HK-2 (cell line): ENCODE measurements around the gene RNF112.
"Not testable (repeated sequence)": the region's sequence is repeated elsewhere in the genome, so short reads cannot be mapped to it uniquely, and the experiment has no call there.

Experiments used
- DNase-seq: peaks from one replicate; pipeline ENCODE4 v3.0.0-alpha.2; 2018; ENCODE audit not compliant: unreplicated experiment

The RNF112 gene

DNA sequence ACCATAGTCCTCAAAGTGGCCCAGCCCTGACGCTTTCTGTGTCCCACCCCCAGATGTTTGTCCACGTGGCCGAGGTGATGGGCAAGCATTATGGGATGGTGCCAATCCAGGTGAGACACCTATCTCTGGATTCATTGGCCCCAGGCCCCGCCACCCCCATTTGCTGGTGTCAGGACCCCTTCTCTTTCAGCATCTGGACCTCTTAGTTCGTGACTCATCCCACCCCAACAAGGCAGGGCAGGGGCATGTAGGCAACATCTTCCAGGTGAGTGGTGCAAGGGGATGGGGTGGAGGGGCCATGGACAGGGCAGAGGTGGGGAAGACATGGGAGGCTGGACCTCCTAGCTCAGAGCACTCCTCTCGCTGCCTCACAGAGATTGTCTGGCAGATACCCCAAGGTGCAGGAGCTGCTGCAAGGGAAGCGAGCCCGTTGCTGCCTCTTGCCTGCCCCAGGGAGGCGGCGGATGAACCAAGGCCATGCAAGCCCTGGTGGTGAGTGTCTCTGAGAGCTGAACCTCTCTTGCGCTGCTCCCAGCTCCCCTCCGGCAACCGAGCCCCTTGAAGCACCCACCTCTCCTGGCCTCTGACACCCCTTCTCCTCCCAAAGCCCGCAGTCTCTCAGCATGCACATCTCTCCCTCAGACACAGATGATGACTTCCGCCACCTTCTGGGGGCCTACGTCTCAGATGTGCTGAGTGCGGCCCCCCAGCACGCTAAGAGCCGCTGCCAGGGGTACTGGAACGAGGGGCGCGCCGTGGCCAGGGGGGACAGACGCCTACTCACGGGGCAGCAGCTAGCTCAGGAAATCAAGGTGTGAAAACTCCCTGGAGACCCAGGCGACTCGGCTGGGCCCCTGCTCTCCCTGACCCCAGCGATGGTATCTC, 3.6 kb downstream of the RNF112 start:
- no peak for DNase-seq

DNA sequence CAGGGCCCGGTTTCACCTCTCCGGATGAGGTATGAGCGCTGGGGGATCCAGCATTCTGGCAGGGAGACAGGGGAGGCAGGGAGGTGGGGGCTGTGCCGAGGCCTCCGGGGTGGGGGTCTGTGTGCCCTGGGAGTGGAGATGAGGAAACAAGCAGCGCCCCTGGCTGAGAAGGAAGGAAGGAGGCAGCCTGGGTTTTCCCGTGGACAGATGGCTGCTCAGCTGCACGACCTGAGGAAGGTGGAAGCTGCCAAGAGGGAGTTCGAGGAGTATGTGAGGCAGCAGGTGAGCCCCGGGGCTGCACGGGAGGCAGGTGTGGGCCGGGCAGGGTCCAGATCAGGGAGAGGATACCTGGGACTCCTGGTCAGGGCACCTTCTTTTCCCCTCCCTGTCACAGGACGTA, 4.3 kb downstream of the RNF112 start:
- no peak for DNase-seq

DNA sequence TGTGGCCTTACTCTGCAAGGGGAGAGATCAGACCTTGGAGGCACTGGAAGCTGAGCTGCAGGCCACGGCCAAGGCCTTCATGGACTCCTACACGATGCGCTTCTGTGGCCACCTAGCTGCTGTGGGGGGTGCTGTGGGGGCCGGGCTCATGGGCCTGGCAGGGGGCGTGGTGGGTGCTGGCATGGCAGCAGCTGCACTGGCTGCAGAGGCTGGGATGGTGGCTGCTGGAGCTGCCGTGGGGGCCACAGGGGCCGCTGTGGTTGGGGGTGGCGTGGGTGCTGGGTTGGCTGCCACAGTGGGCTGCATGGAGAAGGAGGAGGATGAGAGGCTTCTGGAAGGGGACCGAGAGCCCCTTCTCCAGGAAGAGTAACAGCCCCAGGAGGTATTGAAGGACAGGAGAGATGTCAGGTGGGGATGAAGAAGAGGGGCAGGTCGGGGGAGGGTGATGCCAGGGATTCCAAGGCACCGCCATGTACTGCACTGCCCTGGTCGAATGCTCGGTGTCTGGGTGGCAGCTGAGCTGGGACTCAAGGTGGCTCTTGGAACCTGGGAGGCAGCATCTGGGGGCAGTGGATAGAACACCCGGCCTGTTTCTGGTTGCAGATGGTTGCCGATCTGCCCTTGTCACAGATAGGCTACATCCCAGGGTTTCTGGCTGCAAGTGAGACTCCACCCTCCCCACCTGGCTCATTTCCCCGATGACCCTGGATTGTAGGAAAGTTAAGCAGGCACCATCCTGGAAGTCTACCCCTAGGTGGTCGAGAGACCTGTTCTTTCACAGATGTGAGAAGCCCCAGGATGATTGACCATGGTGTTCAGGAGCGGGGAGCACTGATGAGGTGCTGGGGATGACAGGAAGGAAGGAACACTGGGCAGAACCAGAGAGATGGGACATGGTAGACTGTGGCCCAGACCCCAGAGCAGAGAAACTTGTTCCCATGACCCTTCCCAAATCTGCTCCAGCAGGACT, 5.1 kb downstream of the RNF112 start:
- DNase-seq, result no peak

DNA sequence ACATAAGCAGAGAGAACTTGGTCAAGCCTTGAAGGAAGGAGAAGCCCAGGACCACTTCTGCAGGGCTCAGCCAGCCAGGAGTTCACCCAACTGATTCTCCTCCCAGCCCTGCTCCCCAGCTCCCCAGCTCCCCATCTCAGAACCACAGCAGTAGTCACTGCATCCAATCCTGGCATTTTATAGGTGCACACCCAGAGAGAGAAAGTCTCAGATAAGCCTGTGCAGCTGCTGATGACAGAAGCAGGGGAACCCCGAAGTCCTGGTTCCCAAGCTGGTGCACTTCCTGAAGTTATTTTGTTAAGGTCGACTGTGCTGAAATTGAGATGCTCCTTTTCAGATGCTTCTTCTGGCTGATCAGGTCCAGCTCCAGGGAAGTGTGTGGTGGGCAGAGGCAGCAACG, 6.6 kb downstream of the RNF112 start:
- no peak for DNase-seq

DNA sequence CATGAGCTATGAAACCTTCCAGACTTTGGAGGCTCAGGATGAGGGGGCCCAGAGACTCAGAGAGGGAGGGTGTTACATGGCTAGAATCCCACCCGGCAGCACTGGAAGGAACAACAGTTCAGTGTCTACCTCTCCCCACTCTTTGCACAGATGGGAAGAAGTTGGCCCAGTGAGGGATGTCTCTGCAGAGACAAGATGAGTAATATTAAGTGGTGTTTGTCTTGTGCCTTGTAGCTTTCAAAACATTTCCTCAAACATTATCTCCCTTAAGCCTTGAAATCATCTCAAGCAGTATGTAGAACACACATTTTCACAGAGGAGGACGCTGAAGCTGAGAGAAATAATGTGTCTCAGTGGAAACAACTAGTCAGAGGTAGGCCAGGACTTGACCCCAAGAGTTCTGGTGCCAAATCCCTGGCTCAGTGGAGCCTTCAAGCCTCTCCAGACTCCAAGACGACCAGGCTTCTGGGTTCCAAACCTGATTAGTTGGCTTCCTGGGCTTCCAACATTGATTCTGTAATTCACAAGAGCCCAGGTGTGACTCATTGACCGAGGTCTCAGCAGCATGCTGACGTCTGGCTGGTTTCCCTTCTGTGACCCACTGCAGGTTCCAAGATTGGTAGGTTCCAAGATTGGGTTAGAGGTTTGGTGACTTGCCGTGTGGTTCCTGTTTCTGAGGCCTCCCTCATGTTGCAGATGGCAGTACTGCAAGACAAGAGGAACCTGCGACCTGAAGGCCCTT, 7.4 kb downstream of the RNF112 start:
- DNase-seq, result no peak

DNA sequence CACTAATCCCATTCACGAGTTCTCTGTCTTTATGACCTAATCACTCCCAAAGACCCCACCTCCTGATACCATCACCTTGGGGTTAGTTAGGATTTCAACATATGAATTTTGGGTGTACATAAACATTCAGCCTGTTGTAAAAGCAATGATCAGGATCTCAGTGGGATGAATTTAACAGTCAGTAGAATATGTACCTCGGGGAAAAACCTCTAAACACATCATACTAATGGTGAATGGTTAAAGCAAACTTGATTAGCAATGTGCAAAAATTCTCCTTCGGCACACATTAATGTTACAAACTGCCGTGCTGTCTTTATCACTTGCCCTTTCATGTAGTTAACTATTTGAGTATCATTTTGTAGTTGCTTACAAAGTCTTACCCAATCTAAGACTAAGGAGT, 10.2 kb downstream of the RNF112 start:
- DNase-seq, result no peak

DNA sequence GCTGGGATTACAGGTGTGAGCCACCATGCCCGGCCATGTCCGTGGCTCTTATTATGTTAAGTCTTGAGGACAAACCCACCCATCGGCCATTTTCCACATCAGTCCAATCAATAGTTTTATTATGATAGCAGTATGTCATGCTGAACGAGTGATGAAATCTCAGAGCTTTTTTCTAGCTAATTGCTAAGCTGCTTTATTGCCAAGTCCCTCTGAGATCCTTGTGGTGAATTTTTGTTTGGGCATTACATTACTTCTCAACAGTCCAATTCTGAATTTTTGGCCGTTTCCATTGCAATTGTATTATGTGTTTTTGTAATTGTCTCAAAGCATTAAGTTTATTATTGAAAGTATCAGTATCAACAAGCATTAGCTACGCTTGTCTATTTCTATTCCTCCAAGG, 10.9 kb downstream of the RNF112 start:
- DNase-seq, result no peak

DNA sequence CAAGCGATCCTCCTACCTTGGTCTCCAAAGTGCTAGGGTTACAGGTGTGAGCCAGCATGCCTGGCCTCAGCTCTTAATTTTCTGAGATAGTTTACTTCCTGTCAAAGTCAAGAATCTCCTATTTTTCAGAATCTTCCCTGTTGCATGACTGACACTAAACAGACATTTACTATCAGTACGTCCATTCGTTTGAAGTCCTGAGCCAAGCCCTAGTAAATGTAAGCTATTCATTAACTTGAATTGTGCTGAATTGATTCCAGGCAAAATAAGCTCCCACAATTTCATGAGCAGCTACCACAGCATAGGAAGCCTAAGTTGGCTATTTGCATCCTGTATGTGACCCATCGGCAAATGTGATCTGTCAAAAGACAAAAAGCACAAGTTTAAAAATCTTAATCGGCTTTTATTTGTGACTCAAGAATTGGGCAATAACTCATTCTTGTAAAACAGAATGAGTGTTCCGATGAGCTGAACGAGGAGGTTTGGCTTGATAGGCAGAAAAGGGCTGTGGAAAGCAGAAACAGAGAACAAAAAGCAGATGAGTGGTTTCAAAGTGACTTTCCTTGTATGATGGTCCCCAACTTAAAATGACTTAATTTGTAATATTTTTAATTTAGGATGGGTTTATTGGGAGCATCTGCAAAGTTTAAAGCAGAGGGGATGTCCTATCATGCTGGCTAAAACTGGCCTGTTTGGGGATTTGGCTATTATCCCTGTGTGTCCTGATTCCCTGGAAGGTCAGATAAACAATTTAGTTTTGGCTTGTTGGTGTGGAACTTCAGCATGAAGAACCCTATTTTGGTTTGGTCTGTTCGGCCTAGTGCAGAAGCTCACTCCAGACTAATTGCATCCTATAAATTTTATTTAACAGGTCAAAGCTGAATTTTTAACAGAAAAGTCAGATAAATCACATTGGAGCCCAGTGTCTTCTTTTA, 14.2 kb downstream of the RNF112 start:
- no peak for DNase-seq

DNA sequence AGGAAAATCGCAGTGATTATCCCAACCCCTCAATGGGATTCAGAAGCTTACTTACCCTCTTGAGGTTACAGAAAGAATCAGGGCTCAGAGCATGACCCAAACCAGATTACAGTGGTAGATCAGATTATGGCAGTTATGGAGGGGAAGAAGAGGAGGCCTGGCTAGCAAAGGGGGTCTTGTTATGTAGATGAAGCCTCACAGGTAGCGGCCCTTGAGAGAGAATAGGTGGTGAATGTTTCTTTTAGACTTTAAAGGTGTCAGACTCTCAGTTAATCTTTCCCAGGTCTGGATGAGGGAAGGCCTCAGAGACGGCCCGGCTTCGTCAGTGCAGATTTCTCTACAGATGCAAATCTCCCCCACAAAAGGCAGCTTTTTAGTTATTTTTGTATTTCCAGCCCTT, 15.6 kb downstream of the RNF112 start:
- DNase-seq, result no peak

DNA sequence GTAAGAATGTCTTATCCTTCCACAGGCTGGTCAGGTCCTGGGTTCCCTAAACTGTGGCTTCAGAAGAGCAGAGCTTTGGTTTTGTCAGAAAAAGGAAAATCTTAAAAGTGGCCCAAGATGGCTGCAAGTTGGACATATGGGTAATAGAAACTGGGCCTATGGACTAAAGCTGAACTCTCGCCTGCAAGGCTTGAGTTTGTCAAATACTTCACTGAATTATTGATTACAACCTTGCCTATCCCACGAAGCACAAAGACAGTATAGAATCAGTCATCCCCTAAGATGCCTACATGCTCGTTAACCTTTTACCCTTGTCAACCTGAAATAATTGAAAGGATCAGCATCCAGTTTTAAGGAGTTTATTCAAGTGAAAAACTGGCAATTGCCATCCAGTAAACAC, 20.7 kb downstream of the RNF112 start:
- DNase-seq, result no peak

DNA sequence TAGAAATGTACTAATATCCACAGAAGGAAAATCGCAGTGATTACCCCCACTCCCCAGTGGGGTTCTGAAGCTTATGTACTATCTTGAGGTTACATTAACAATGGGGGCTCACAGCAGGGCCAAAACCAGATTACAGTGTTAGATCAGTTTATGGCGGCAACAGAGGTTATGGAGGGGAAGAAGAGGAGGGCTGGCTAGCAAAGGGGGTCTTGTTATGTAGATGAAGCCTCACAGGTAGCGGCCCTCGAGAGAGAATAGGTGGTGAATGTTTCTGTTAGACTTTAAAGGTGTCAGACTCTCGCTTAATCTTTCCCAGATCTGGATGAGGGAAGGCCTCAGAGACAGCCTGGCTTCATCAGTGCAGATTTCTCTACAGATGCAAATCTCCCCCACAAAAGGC, 22.2 kb downstream of the RNF112 start:
- no peak for DNase-seq

DNA sequence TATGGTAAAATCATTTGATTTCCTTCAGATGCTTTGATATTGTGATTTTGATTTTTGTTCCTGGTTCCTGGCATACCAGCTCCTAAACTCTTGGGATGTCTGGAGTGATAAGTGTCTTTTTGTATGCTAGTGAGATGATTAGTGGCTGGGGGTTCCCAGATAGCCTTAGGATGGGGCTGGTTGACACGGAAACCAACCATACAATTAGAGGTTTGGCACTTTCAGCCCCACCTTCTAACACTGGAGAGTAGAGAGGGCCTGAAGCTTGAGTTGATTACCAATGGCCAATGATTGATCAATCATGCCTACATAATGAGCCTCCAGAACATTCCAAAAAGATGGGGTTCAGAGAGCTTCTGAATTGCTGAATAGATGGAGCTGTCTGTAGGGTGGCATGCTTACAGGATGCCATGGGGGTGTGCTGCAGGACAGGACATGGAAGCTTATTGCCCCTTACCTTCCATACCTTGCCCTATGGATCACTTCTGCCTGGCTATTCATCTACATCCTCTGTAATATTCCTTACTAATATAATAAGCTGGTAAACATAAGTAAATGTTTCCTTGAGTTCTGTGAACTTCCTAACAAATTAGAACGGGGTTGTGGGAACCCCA, 22.8 kb downstream of the RNF112 start:
- DNase-seq, result no peak

DNA sequence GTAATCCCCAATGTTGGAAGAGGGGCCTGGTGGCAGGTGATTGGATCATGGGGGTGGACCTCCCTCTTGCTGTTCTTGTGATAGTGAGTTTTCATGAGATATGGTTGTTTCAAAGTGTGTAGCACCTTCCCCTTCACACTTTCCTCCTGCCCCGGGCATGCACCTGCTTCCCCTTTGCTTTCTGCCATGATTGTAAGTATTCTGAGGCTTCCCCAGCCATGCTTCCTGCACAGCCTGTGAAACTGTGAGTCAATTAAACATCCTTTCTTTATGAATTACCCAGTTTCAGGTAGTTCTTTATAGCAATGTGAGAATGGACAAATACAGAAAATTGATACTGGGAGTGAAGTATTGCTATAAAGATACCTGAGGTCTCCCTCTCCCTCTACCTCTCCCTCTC, 29.4 kb downstream of the RNF112 start:
- DNase-seq, result no peak

DNA sequence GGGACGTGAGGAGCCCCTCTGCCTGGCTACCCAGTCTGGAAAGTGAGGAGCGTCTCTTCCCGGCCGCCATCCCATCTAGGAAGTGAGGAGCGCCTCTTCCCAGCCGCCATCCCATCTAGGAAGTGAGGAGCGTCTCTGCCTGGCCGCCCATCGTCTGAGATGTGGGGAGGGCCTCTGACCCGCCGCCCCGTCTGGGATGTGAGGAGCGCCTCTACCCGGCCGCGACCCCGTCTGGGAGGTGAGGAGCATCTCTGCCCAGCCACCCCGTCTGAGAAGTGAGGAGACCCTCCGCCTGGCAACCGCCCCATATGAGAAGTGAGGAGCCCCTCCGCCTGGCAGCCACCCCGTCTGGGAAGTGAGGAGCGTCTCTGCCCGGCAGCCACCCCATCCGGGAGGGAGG, 30.3 kb downstream of the RNF112 start:
- DNase-seq, result not testable (repeated sequence)

DNA sequence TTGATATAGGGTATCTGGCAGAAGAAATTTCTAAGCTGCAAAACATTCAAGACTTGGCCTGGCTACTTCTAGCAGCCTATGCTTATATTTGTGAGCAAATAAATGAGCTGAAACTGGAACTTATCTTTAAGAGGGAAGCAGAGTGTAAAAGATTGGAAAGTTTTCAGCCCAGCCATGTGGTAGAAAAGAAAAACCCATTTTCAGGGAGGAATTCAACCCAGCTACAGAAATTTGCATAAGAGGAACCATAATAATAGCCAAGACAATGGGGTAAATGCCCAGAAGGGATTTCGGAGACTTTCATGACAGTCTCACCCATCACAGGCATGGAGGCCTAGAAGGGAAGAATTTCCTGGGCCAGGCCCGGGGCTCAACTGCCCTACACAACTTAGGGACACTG, 31.7 kb downstream of the RNF112 start:
- no peak for DNase-seq

DNA sequence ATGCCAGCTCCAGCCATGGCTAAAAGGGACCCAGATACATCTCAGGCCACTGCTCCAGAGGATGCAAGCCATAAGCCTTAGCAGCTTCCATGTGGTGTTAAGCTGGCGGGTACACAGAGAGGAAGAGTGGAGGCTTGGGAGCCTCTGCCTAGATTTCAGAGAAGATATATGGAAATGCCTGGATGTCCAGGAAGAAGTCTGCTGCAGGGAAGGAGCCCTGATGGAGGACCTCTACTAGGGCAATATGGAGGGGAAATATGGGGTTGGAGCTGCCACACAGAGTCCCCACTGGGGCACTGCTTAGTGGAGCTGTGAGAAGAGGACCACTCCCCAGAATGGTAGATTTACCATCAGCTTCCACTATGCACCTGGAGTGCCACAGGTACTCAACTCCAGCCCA, 32.1 kb downstream of the RNF112 start:
- no peak for DNase-seq

DNA sequence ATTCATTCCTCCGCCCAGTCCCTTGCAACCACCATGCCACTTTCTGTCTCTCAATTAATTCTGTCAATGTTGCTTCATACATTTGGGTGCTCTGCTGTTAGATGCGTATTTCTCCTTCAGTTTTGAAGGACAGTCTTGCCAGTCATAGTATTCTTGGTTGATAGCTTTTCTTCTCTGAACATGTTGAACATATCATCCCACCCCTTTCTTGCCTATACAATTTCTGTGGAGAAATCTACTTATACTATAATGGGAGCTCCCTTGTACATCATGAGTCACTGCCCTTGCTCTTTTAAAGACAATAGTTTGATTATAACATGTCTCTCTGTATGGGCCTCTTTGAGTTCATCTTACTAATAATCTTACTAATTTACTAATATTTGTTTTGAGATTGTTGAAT, 34.1 kb downstream of the RNF112 start:
- no peak for DNase-seq

DNA sequence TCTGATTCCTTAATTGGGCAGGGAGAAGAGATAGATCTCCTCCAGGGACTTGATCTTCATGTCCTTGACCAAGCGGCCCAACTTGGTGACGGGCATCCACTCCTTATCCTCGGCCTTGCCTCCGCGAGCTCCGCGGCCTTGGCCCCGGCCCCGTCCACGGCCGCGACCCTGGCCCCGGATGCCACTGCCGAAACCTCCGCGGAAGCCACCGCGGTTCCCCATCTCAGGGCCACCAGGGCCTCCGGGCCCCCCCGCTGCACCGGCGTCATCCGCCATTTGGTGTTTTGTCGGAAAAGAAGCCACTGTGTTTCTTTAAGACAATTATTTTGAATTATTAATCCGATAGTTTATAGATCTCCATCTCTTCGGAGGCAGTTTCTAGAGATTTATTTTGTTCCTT, 35.5 kb downstream of the RNF112 start:
- DNase-seq, result not testable (repeated sequence)

DNA sequence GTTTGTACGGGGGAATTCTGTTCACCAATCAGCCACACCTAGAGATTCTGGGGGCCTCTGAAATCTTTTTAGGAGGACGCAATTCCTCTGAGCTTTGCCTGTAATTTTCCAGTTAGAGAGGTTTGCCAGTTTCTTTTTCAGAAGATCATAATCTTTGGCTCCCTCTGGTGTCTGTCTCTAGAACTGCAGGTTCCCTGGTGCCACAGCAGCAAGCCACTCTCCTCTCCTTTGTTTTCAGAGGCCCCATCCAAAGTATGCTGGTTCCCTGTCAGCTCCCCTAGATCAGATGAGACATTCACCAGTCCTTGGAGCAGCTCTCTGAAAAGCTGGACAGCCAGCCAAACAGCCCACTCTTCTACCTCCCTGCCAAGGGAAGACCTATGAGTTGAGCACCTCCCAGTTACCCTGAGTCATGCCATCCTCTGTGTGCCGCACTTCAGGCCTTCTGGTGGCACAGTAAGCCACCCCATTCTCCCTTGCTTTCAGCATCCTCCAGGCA, 36.1 kb downstream of the RNF112 start:
- peak; percentile 71 for DNase-seq
